Left forelimb (tissue), 1 donor: Measurements from ENCODE around the gene TMEM184B.
"Not testable (repeated sequence)": the region's sequence is repeated elsewhere in the genome, so short reads cannot be mapped to it uniquely, and the experiment has no call there.

ENCODE experiments used
- DNase-seq: peaks from one replicate; pipeline ENCODE4 v3.0.0-alpha.2; 2018; ENCODE audit warnings: low spot score

The TMEM184B gene

GRCh38 chr22:38177926-38178604, 94.7 kb downstream of the TMEM184B start:
- no peak for DNase-seq

DNA sequence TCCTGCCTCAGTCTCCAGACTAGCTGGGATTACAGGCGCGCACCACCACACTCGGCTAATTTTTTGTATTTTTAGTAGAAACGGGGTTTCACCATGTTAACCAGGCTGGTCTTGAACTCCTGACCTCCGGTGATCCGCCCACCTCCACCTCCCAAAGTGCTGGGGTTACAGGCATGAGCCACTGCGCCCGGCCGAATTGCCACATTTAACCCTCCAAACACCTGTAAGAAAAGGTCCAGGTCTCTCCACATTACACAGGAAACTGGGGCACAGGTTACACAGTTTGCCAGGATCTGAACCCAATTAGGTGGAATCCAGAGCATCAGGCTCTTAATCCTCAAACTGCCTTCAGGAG, 95.3 kb downstream of the TMEM184B start:
- DNase-seq, result not testable (repeated sequence)

- no peak for DNase-seq
These were observed 95.8 kb downstream of the TMEM184B start for GRCh38 chr22:38177044-38177443.

DNA sequence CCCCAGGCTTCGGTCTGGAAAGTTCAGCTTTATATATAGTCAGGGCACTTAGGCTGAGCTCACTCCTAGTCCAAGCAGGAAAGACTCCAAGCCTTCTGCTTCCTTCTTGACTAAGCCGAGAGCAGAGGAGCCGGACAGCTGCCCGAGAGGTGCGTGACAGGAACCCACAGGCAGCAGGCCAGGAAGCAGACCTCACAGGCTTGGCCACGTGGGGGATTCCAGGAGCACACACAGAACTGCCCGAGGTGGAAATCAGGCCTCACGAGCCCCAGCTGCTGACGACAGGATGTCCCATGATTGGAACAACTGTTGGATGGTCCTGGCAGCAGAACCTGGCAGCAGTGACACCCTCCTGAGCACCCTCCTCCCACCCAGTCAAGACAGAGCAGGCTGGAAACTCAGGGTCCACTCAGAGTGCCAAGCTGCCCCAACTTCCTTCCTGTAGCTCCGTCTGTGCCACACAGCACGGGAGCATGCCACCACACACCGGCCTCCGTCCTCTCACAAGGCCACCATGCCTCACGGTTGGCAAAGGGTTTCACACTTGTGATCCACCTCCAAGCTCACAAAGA, 96.6 kb downstream of the TMEM184B start:
- DNase-seq, result no peak

DNA sequence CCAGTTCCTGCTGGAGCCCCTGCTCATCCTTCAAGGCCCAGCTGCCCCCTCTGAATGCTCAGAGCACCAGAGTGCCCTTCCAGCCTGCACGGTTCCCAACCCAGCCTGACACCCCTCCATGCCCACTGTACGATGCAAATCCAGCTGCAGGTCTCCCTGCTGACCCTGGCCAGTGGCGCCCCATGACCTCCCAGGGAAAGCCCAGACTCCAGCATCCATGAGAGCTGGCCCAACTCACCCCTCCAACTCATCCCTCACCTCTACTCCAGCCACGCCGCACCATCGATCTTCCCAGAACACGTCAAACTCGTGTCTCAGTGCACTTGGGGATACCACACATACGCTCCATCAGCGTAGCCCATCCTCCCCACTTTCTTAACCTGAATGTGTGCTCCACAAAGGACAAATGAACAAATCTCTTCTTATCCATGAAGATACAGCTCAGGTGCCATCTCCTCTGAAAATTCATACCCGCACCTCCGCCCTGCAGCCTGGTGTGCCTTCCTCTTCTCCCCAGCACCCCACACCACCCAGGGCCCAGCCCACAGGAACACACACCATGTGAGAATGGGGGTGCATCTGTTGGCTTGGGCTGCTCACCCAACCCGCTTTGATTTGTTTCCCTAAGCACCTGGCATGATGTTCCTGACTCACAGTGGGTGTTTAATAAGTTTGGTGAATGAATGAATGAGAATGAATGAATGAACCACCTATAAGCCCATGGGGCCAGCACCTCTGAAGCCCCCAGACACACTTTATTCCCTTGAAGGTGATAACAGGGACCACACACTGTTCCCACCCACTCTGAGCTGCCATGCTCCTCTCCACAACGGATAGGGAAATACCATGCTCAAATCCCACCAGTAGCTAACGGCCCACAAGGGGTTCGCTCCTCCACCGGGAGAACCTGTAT, 97.3 kb downstream of the TMEM184B start:
- DNase-seq, result no peak

GRCh38 chr22:38174626-38175025, 98.2 kb downstream of the TMEM184B start:
- no peak for DNase-seq

- DNase-seq, result no peak
These were observed 99.2 kb downstream of the TMEM184B start for GRCh38 chr22:38173641-38173906.

DNA sequence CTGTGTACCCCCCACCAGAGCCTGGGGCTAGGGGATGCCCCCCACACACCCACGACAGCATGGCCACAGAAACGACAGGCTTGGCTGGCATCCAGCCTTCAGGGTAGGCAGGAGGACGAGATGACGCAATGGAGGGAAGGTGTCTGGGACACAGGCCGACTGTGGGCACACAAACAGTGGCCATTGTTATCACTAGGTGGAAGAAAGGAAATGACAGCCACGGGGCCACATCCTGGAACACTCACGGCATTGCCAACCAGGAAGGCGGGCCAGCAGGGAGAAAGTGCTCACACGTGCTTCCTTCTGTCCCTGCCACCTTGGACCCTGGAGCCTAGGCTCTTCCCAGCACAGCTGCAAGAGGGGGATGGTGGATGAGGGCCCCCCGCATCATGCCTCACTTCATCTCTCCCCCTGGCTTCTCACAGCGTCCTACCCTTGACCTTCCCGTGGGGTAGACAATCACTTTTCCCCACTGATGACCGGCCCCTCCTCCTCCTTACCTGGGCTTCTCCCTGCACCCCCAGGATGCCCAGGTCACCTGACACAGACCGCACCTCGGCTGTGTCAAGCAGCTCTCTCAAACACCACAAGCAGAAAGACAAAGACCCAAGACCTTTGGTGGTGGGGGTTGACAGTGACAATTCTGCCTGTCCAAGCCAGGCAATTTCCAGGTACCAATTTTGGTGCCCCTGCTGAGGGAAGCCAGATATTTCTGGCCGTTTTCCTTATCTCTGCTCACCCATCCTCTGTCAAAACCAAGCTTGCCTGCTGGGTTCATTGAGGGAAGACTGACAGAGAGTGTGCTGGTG, 99.8 kb downstream of the TMEM184B start:
- DNase-seq, result no peak

GRCh38 chr22:38171927-38172831, 100.6 kb downstream of the TMEM184B start:
- no peak for DNase-seq

DNA sequence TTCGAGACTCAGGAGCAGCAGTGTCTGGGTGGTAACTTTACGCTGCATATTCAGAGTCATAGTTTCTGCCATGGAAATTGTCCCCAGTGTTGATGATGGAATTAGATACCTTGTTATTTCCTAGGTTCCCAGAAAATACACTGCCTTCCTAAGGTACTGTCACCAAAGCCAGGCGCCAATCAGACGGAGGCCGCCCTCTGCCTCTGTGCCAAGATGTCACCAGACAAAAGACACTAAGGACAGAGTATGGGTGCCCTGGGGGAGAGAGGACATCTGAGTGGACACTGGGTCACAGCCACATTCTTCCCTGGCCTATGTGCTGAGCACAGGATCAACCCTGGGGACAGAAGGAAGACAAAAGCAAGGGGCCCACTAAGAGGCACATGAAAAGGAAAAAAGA, 102.3 kb downstream of the TMEM184B start:
- DNase-seq, result no peak
